Neural crest cell (in vitro differentiated cells): ENCODE data around the gene SYT8. TPM values are rescaled to one million over a fixed set of nuclear protein-coding genes. Genes with fewer than 3 reads are reported as not detected.
A peak's percentile ranks its signal among the peaks of the same experiment; 100 is the strongest.

Source experiments
- DNase-seq: peaks from one replicate; pipeline ENCODE4 v3.0.0; 2021; ENCODE audit warnings: low read depth, mixed read lengths, low spot score
- H3K27ac Mint-ChIP-seq: one replicate; pipeline ENCODE4 v1.8.0; 2021; ENCODE audit warnings: mild to moderate bottlenecking, mixed read lengths; ENCODE audit not compliant: unreplicated experiment
- H3K27me3 Mint-ChIP-seq: 2 replicates; pipeline ENCODE4 v1.8.0; 2021; ENCODE audit warnings: low read depth, mild to moderate bottlenecking, mixed read lengths
- H3K36me3 Mint-ChIP-seq: 2 replicates; pipeline ENCODE4 v1.8.0; 2021; ENCODE audit warnings: low read depth, mild to moderate bottlenecking, mixed read lengths
- H3K4me1 Mint-ChIP-seq: 2 replicates; pipeline ENCODE4 v1.8.0; 2021; ENCODE audit warnings: mixed read lengths
- H3K4me3 Mint-ChIP-seq: one replicate; pipeline ENCODE4 v1.8.0; 2021; ENCODE audit warnings: mild to moderate bottlenecking, mixed read lengths
- H3K9me3 Mint-ChIP-seq: 2 replicates; pipeline ENCODE4 v1.8.0; 2021; ENCODE audit warnings: mixed read lengths
- CTCF ChIP-seq: fragments of 200-600 bp; sonication (generic); conservative IDR thresholded peaks from 2 replicates; pipeline ENCODE4 v1.5.0; 2021; ENCODE audit warnings: antibody characterized with exemption, mild to moderate bottlenecking
- total RNA-seq: library from RNA; stranded (reverse); gene quantifications from 2 replicates; pipeline ENCODE4 v1.2.1, GENCODE V29; 2021

Gene SYT8
- total RNA-seq, 1 donor from 2014 or later, result not detected

- TF ChIP-seq CTCF, result no peak
- DNase-seq, result no peak
- H3K4me1 Mint-ChIP-seq, result peaks cover 11% of the 10 kb centered on the region
These were observed 34.0 kb downstream of the SYT8 start for GRCh38 chr11:1868636-1869291.

GRCh38 chr11:1869427-1870325, 34.9 kb downstream of the SYT8 start:
- no peak for TF ChIP-seq CTCF

More at GRCh38 chr11:1868636-1869291, 34.0 kb downstream of the SYT8 start:
- Mint-ChIP-seq H3K4me3 (no peak overlapping the region), H3K27ac (peak overlapping the region; percentile 43), H3K36me3 (no peaks in the 10 kb centered on the region), H3K9me3 (no peaks in the 10 kb centered on the region), H3K27me3 (peaks cover 3% of the 10 kb centered on the region)

GRCh38 chr11:1870326-1870696, 35.5 kb downstream of the SYT8 start:
- Mint-ChIP-seq H3K27me3 (peaks cover 3% of the 10 kb centered on the region), H3K27ac (no peak overlapping the region), H3K36me3 (no peaks in the 10 kb centered on the region)

More at GRCh38 chr11:1869427-1870325, 34.9 kb downstream of the SYT8 start:
- Mint-ChIP-seq H3K9me3 (no peaks in the 10 kb centered on the region), H3K27ac (no peak overlapping the region), H3K4me1 (peaks cover 4% of the 10 kb centered on the region), H3K27me3 (peaks cover 3% of the 10 kb centered on the region), H3K4me3 (no peak overlapping the region), H3K36me3 (no peaks in the 10 kb centered on the region)
- DNase-seq, result no peak

GRCh38 chr11:1870721-1871466, 36.1 kb downstream of the SYT8 start:
- no peak for DNase-seq

More at GRCh38 chr11:1870326-1870696, 35.5 kb downstream of the SYT8 start:
- TF ChIP-seq CTCF, result no peak
- Mint-ChIP-seq H3K4me3 (no peak overlapping the region), H3K9me3 (no peaks in the 10 kb centered on the region), H3K4me1 (peaks cover 5% of the 10 kb centered on the region)
- no peak for DNase-seq

More at GRCh38 chr11:1870721-1871466, 36.1 kb downstream of the SYT8 start:
- no peak for TF ChIP-seq CTCF
- Mint-ChIP-seq H3K27ac (no peak overlapping the region), H3K4me3 (no peak overlapping the region), H3K9me3 (no peaks in the 10 kb centered on the region), H3K27me3 (peaks cover 3% of the 10 kb centered on the region), H3K36me3 (no peaks in the 10 kb centered on the region), H3K4me1 (peaks cover 7% of the 10 kb centered on the region)
